HepG2 (cell line): ENCODE data around the gene HSPA1A. TPM values are rescaled to one million over a fixed set of nuclear protein-coding genes. Genes with fewer than 3 reads are reported as not detected.

ENCODE experiments used
- ATAC-seq: fragments of 200-7000 bp; cut with Tn5 transposase; 3 replicates; pipeline ENCODE4 v1.9.1; 2020; ENCODE audit warnings: mild to moderate bottlenecking, moderate library complexity
- BruUV-seq: library from RNA; stranded (reverse); fragments of 400-500 nt; replicated peaks from 2 replicates; lab custom pipeline; 2021; lab: Mats Ljungman, UMichigan
- CTCF ChIA-PET: fragments of 300-600 bp; formaldehyde crosslinking; extraction: SDS; loops from one replicate; lab custom pipeline; 2021; ENCODE audit warnings: low total read pairs, inconsistent platforms, low intra/inter-chr PET ratio; lab: Yijun Ruan, JAX
- POLR2A ChIA-PET: fragments of 350-600 bp; sonication (Branson Sonifier 250); formaldehyde crosslinking; loops from one replicate; lab custom pipeline; 2020; ENCODE audit warnings: antibody characterized with exemption, inconsistent platforms; lab: Yijun Ruan, JAX
- DNase-seq: peaks from one replicate; pipeline ENCODE4 v3.0.0-alpha.2; 2015; ENCODE audit warnings: low spot score
- FAIRE-seq: peaks from 3 replicates; lab custom pipeline; 2011; peaks lifted over from hg19 to GRCh38; lab: Jason Lieb, UNC
- H2AFZ ChIP-seq: one replicate; pipeline ENCODE4 v1.6.1; 2011; ENCODE audit warnings: low read length, inconsistent platforms
- H3K27ac ChIP-seq: fragments of 300-600 bp; 3 replicates; pipeline ENCODE4 v1.8.0; 2011; ENCODE audit warnings: mixed run types, mild to moderate bottlenecking, mixed read lengths, low read length, inconsistent platforms; ENCODE audit not compliant: insufficient read depth; ENCODE audit errors: extremely low read length
- H3K27me3 ChIP-seq, 2 experiments: fragments of 200-600 bp in 1 of 2; 2 replicates in 1 of 2; 3 replicates in 1 of 2; pipeline versions ENCODE4 v1.6.0 to v1.8.0; 2011; ENCODE audit warnings: low read length in 2 of 2, mild to moderate bottlenecking in 2 of 2, moderate library complexity in 2 of 2, inconsistent platforms in 1 of 2; ENCODE audit not compliant: insufficient read depth in 2 of 2, control insufficient read depth in 1 of 2
- H3K36me3 ChIP-seq, 2 experiments: fragments of 200-600 bp in 1 of 2; replicated peaks in 1 of 2; 2 replicates in 1 of 2; 3 replicates in 1 of 2; pipeline versions ENCODE4 v1.5.1 to v1.8.0; 2011; ENCODE audit warnings: low read length in 2 of 2, inconsistent platforms in 1 of 2; ENCODE audit not compliant: insufficient read depth in 2 of 2, control insufficient read depth in 1 of 2
- H3K4me1 ChIP-seq: 2 replicates; pipeline ENCODE4 v1.5.1; 2012; ENCODE audit warnings: low read length, inconsistent platforms; ENCODE audit not compliant: insufficient read depth
- H3K4me2 ChIP-seq: 2 replicates; pipeline ENCODE4 v1.6.0; 2011; ENCODE audit warnings: low read depth, low read length, inconsistent platforms
- H3K4me3 ChIP-seq, 3 experiments: fragments of 200-600 bp in 1 of 3; sonication (generic), shearing (Covaris generic) in 1 of 3; replicated peaks in 1 of 3; 2 replicates each; pipeline ENCODE4 v1.5.1; 2011 to 2016; ENCODE audit warnings: low read length in 3 of 3, inconsistent platforms in 2 of 3, low read depth in 2 of 3, mild to moderate bottlenecking in 2 of 3, control low read depth in 1 of 3, mixed read lengths in 1 of 3; ENCODE audit not compliant: insufficient read depth in 1 of 3
- H3K79me2 ChIP-seq: one replicate; pipeline ENCODE4 v1.6.1; 2011; ENCODE audit warnings: low read length, inconsistent platforms; ENCODE audit not compliant: insufficient read depth
- H3K9ac ChIP-seq: 2 replicates; pipeline ENCODE4 v1.6.0; 2011; ENCODE audit warnings: mild to moderate bottlenecking, low read depth, low read length, inconsistent platforms; ENCODE audit not compliant: insufficient read depth
- H3K9me3 ChIP-seq: 2 replicates; pipeline ENCODE4 v1.5.1; 2012; ENCODE audit warnings: mild to moderate bottlenecking, low read length
- H4K20me1 ChIP-seq: 2 replicates; pipeline ENCODE4 v1.6.0; 2011; ENCODE audit warnings: inconsistent platforms, mild to moderate bottlenecking, low read length, moderate library complexity; ENCODE audit not compliant: insufficient read depth
- HNRNPUL1 ChIP-seq: fragments of 200-400 bp; formaldehyde crosslinking; IDR thresholded peaks from 2 replicates; pipeline ENCODE4 v1.6.1; 2017; ENCODE audit warnings: low read depth, mild to moderate bottlenecking, low read length, moderate library complexity
- MAZ ChIP-seq, 2 experiments: sonication (generic) in 1 of 2; formaldehyde crosslinking in 1 of 2; IDR thresholded peaks; 2 replicates each; pipeline versions ENCODE4 v1.5.0 to v1.6.1; 2012 to 2020; ENCODE audit warnings: low read depth in 2 of 2, mild to moderate bottlenecking in 2 of 2, borderline replicate concordance in 1 of 2, improper control_type of control experiment in 1 of 2, low read length in 1 of 2, missing genetic modification reagents in 1 of 2, moderate library complexity in 1 of 2
- POLR2A ChIP-seq, 2 experiments: IDR thresholded peaks; 2 replicates each; pipeline ENCODE4 v1.6.1; 2011; ENCODE audit warnings: low read depth in 2 of 2, low read length in 2 of 2, mild to moderate bottlenecking in 1 of 2, moderate library complexity in 1 of 2; ENCODE audit not compliant: insufficient read depth in 1 of 2
- POLR2AphosphoS5 ChIP-seq: IDR thresholded peaks from 2 replicates; pipeline ENCODE4 v1.6.1; 2012; ENCODE audit warnings: low read depth, low read length
- RBFOX2 ChIP-seq: fragments of 200-400 bp; formaldehyde crosslinking; IDR thresholded peaks from 2 replicates; pipeline ENCODE4 v1.6.1; 2017; ENCODE audit warnings: low read depth, mild to moderate bottlenecking, low read length
- RBM22 ChIP-seq: fragments of 200-400 bp; formaldehyde crosslinking; optimal IDR thresholded peaks from 2 replicates; pipeline ENCODE3; 2017; ENCODE audit warnings: mild to moderate bottlenecking, low read length, moderate library complexity
- REL ChIP-seq: sonication (generic); formaldehyde crosslinking; conservative IDR thresholded peaks from 2 replicates; pipeline ENCODE4 v1.8.0; 2022; ENCODE audit warnings: mild to moderate bottlenecking, missing genetic modification reagents, moderate library complexity
- SOX13 ChIP-seq, 3 experiments: fragments of 450-650 bp in 1 of 3; sonication (generic) in 1 of 3; formaldehyde crosslinking in 1 of 3; IDR thresholded peaks in 2 of 3; conservative IDR thresholded peaks in 1 of 3; 2 replicates each; pipeline versions ENCODE4 v1.5.0 to v1.6.1; 2016 to 2020; ENCODE audit warnings: antibody characterized with exemption in 1 of 3, mild to moderate bottlenecking in 1 of 3, missing compliant biosample characterization in 1 of 3, missing genetic modification reagents in 1 of 3, moderate library complexity in 1 of 3
- ZC3H13 ChIP-seq: sonication (generic); formaldehyde crosslinking; IDR thresholded peaks from 2 replicates; pipeline ENCODE4 v1.8.1; 2023; ENCODE audit warnings: mild to moderate bottlenecking, missing genetic modification reagents, moderate library complexity
- ZNF121 ChIP-seq: sonication (generic); formaldehyde crosslinking; IDR thresholded peaks from 2 replicates; pipeline ENCODE4 v1.5.0; 2020; ENCODE audit warnings: mild to moderate bottlenecking, missing genetic modification reagents
- ZNF556 ChIP-seq: sonication (generic); formaldehyde crosslinking; IDR thresholded peaks from 2 replicates; pipeline ENCODE4 v1.4.0; 2020; ENCODE audit warnings: mild to moderate bottlenecking, missing genetic modification reagents, borderline replicate concordance
- ZNF75D ChIP-seq: sonication (generic); formaldehyde crosslinking; IDR thresholded peaks from 2 replicates; pipeline ENCODE4 v1.8.1; 2023; ENCODE audit warnings: missing genetic modification reagents, mild to moderate bottlenecking, borderline replicate concordance
- WGBS: methylation state at CpG from one replicate; pipeline ENCODE4 v1.1.6; 2017; ENCODE audit warnings: low lambda C conversion rate; 5-methylcytosine and 5-hydroxymethylcytosine counted together
- in situ Hi-C: cut with HindIII; loops from 2 replicates; pipeline ENCODE4 v1.10.0; 2017; ENCODE audit warnings: low pct_unique_long_range_greater_than_20kb; ENCODE audit not compliant: extremely low pct_ligation_motif_present
- intact Hi-C: fragments of 100-400 bp; cut with micrococcal nuclease; formaldehyde crosslinking; loops from one replicate; pipeline ENCODE4 v1.10.0; 2022; ENCODE audit not compliant: unreplicated experiment
- polyA plus RNA-seq, 8 experiments: library from polyadenylated mRNA; depleted of rRNA in 3 of 8; stranded (reverse) in 7 of 8; unstranded in 1 of 8; fragments of >200 nt; fragmentation: Illumina TruSeq in 4 of 8; extraction: Trizol in 4 of 8; gene quantifications; 2 replicates each; pipeline versions ENCODE4 v1.2.1 to v1.2.3, GENCODE V29; 2011 to 2016; ENCODE audit warnings: low read depth in 4 of 8, missing spikeins in 1 of 8, mixed read lengths in 1 of 8; ENCODE audit not compliant: insufficient read depth in 1 of 8
- total RNA-seq, 5 experiments: library from RNA; depleted of rRNA; stranded (reverse); fragments of >200 nt; fragmentation: Illumina TruSeq; extraction: Trizol; gene quantifications; 2 replicates each; pipeline ENCODE4 v1.2.3, GENCODE V29; 2016; ENCODE audit warnings: low read depth in 1 of 5
- TF ChIP-seq, protein P1 (sequence below): sonication (generic); formaldehyde crosslinking; IDR thresholded peaks from 2 replicates; pipeline ENCODE4 v1.4.0; 2020; ENCODE audit warnings: missing genetic modification reagents, mild to moderate bottlenecking, borderline replicate concordance
- TF ChIP-seq, protein P2 (sequence below): sonication (generic); formaldehyde crosslinking; IDR thresholded peaks from 2 replicates; pipeline ENCODE4 v1.4.0; 2020; ENCODE audit warnings: missing genetic modification reagents
- TF ChIP-seq, protein P3 (sequence below): sonication (generic); formaldehyde crosslinking; IDR thresholded peaks from 2 replicates; pipeline ENCODE4 v1.4.0; 2020; ENCODE audit warnings: missing genetic modification reagents

HSPA1A gene
- total and polyA plus RNA-seq, 2 of the 13 experiments (the other 11 are each of a cell fraction or from before 2014, with no cell fraction given), result 44.5 to 85.0 TPM

DNA sequence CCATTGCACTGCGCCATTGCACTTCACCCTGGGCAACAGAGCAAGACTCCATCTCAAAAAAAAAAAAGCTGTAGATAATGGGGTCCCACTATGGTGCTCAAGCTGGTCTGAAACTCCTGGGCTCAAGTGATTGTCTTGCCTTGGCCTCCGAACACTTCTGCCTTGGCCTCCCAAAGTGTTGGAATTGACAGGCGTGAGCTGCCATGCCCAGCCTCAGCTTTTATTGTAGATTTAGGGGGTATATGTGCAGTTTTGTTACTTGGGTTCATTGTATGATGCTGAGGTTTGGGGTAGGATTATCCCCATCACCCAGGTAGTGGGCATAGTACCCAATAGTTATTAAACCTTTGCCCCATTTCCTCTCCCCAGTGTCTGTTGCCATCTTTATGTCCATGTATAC lies 23.6 kb downstream of the HSPA1A start:
- DNase-seq, result no peak
- in situ Hi-C loops (no loop called here), intact Hi-C loops (loop anchor here (10.0 kb wide), 1 partner anchor 116 kb away; the partner anchor contains the start of genes NELFE and SKIC2)
- TF ChIP-seq RBM22 (peak; percentile 87), ZC3H13 (CRISPR knock-in tag) (0 out of 2 replicates have a peak, but pooled peaks have one; percentile 55), HNRNPUL1 (no peak), ZNF121 (CRISPR knock-in tag) (0 out of 2 replicates have a peak, but pooled peaks have one; percentile 24), POLR2AphosphoS5 (peak; percentile 34; the same call in 1 of the 2 replicates), RBFOX2 (peak; percentile 51), ZNF75D (CRISPR knock-in tag) (no peak), POLR2A (IDR thresholded peaks at IDR 0.05; ENCODE audit: insufficient read depth in 1 of 2, low read depth in 2 of 2, low read length in 2 of 2) (peak; percentile 25 to 39; a peak in 1 of 4 replicates), REL (CRISPR knock-in tag) (no peak), MAZ (IDR thresholded peaks at IDR 0.05; ENCODE audit: borderline replicate concordance, low read depth, low read length) (no peak), MAZ (CRISPR knock-in tag; IDR thresholded peaks at IDR 0.05; ENCODE audit: low read depth) (no peak), ZNF556 (CRISPR knock-in tag) (no peak), SOX13 (IDR thresholded peaks at IDR 0.05) (no peak), SOX13 (CRISPR knock-in tag; conservative IDR thresholded peaks at IDR 0.05 in 1 of 2, IDR thresholded peaks at IDR 0.05 in 1 of 2) (no peak)
- TF ChIP-seq, protein P1, sequence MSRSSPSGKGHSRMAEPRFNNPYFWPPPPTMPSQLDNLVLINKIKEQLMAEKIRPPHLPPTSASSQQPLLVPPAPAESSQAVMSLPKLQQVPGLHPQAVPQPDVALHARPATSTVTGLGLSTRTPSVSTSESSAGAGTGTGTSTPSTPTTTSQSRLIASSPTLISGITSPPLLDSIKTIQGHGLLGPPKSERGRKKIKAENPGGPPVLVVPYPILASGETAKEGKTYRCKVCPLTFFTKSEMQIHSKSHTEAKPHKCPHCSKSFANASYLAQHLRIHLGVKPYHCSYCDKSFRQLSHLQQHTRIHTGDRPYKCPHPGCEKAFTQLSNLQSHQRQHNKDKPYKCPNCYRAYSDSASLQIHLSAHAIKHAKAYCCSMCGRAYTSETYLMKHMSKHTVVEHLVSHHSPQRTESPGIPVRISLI (CRISPR knock-in tag), result 0 out of 2 replicates have a peak, but pooled peaks have one; percentile 8
- TF ChIP-seq, protein P2, sequence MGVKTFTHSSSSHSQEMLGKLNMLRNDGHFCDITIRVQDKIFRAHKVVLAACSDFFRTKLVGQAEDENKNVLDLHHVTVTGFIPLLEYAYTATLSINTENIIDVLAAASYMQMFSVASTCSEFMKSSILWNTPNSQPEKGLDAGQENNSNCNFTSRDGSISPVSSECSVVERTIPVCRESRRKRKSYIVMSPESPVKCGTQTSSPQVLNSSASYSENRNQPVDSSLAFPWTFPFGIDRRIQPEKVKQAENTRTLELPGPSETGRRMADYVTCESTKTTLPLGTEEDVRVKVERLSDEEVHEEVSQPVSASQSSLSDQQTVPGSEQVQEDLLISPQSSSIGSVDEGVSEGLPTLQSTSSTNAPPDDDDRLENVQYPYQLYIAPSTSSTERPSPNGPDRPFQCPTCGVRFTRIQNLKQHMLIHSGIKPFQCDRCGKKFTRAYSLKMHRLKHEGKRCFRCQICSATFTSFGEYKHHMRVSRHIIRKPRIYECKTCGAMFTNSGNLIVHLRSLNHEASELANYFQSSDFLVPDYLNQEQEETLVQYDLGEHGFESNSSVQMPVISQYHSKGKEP (CRISPR knock-in tag), result no peak
- TF ChIP-seq, protein P3, sequence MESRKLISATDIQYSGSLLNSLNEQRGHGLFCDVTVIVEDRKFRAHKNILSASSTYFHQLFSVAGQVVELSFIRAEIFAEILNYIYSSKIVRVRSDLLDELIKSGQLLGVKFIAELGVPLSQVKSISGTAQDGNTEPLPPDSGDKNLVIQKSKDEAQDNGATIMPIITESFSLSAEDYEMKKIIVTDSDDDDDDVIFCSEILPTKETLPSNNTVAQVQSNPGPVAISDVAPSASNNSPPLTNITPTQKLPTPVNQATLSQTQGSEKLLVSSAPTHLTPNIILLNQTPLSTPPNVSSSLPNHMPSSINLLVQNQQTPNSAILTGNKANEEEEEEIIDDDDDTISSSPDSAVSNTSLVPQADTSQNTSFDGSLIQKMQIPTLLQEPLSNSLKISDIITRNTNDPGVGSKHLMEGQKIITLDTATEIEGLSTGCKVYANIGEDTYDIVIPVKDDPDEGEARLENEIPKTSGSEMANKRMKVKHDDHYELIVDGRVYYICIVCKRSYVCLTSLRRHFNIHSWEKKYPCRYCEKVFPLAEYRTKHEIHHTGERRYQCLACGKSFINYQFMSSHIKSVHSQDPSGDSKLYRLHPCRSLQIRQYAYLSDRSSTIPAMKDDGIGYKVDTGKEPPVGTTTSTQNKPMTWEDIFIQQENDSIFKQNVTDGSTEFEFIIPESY (CRISPR knock-in tag), result 0 out of 2 replicates have a peak, but pooled peaks have one; percentile 29
- WGBS, result 100% methylated on average over 2 of the region's 3 CpGs
- Histone ChIP-seq H3K27me3 (peaks cover 0 to 2% of the 10 kb centered on the region in 2 experiments; a peak in 1 of 5 replicates), H3K9ac (no peak overlapping the region), H3K4me3 (no peak overlapping the region), H3K9me3 (no peaks in the 10 kb centered on the region), H3K4me2 (no peak overlapping the region), H4K20me1 (peaks cover 43% of the 10 kb centered on the region), H3K36me3 (peaks cover 12 to 33% of the 10 kb centered on the region in 2 experiments), H3K4me1 (peaks cover 41% of the 10 kb centered on the region), H2AFZ (no peak overlapping the region), H3K79me2 (peaks cover 35% of the 10 kb centered on the region), H3K27ac (no peak overlapping the region)
- ChIA-PET POLR2A (interaction anchor here (1.1 to 15.7 kb wide), 7 partner anchors 8 to 100 kb away, joined by 3 to 264 read pairs (median 11); partner anchors contain the start of genes HSPA1B, MSH5 and NEU1), CTCF (no interaction called here)
- no peak for FAIRE-seq
- ATAC-seq, result no peak
- BruUV-seq, result no TSS peak
